CD14-positive monocyte (primary cell): ENCODE measurements around the gene JPT1. TPM values are rescaled to one million over a fixed set of nuclear protein-coding genes. Genes with fewer than 3 reads are reported as not detected.
A peak's percentile ranks its signal among the peaks of the same experiment; 100 is the strongest.

Experiments
- DNase-seq, 3 donors: peaks; one replicate each; pipeline ENCODE4 v3.0.0-alpha.2; 2011 to 2022
- H2AFZ ChIP-seq: 2 replicates; pipeline ENCODE4 v1.6.0; 2012; ENCODE audit warnings: mild to moderate bottlenecking, low read depth, low read length, inconsistent platforms; ENCODE audit not compliant: insufficient read depth, poor library complexity, severe bottlenecking
- H3K27ac ChIP-seq, 2 donors: 1 replicate in 1 of 2; 2 replicates in 1 of 2; pipeline ENCODE4 v1.5.1; 2012 to 2013; ENCODE audit warnings: low read length in 2 of 2, control low read depth in 1 of 2, inconsistent platforms in 1 of 2, low read depth in 1 of 2, mild to moderate bottlenecking in 1 of 2
- H3K27me3 ChIP-seq, 2 donors: one replicate each; pipeline versions ENCODE4 v1.6.0 to v1.6.1; 2011 to 2013; ENCODE audit warnings: low read length in 2 of 2; ENCODE audit not compliant: control insufficient read depth in 2 of 2, insufficient read depth in 2 of 2
- H3K36me3 ChIP-seq, 2 donors: replicated peaks in 1 of 2; 1 replicate in 1 of 2; 2 replicates in 1 of 2; pipeline versions ENCODE4 v1.5.1 to v1.6.1; 2012 to 2013; ENCODE audit warnings: low read length in 2 of 2, control low read depth in 1 of 2, inconsistent platforms in 1 of 2, mild to moderate bottlenecking in 1 of 2; ENCODE audit not compliant: insufficient read depth in 2 of 2, control insufficient read depth in 1 of 2
- H3K4me1 ChIP-seq, 2 donors: 1 replicate in 1 of 2; 2 replicates in 1 of 2; pipeline versions ENCODE4 v1.5.1 to v1.6.1; 2012 to 2013; ENCODE audit warnings: low read length in 2 of 2, control low read depth in 1 of 2, inconsistent platforms in 1 of 2, mild to moderate bottlenecking in 1 of 2, moderate library complexity in 1 of 2; ENCODE audit not compliant: insufficient read depth in 2 of 2, control insufficient read depth in 1 of 2
- H3K4me2 ChIP-seq: replicated peaks from 2 replicates; pipeline ENCODE3; 2012; ENCODE audit warnings: low read length, moderate library complexity, mild to moderate bottlenecking; ENCODE audit not compliant: poor library complexity, severe bottlenecking; ENCODE audit errors: extremely low read depth
- H3K4me3 ChIP-seq, 3 experiments: fragments of 200-600 bp in 1 of 3; sonication (generic) in 1 of 3; replicated peaks in 1 of 3; 1 replicate in 2 of 3; 2 replicates in 1 of 3; pipeline ENCODE4 v1.5.1; 2011 to 2013; ENCODE audit warnings: low read length in 3 of 3, mild to moderate bottlenecking in 3 of 3, control low read depth in 2 of 3, low read depth in 2 of 3, inconsistent platforms in 1 of 3, moderate library complexity in 1 of 3
- H3K79me2 ChIP-seq: 2 replicates; pipeline ENCODE4 v1.6.0; 2012; ENCODE audit warnings: mild to moderate bottlenecking, control low read depth, inconsistent platforms, low read length, moderate library complexity; ENCODE audit not compliant: insufficient read depth
- H3K9ac ChIP-seq: 2 replicates; pipeline ENCODE4 v1.6.0; 2017; ENCODE audit warnings: low read length, mild to moderate bottlenecking; ENCODE audit not compliant: insufficient read depth, poor library complexity, severe bottlenecking
- H3K9me3 ChIP-seq, 2 donors: replicated peaks in 1 of 2; 1 replicate in 1 of 2; 2 replicates in 1 of 2; pipeline versions ENCODE4 v1.5.1 to v1.6.1; 2012 to 2013; ENCODE audit warnings: low read length in 2 of 2, control low read depth in 1 of 2; ENCODE audit not compliant: control insufficient read depth in 1 of 2, insufficient read depth in 1 of 2
- H4K20me1 ChIP-seq: 2 replicates; pipeline ENCODE4 v1.6.0; 2012; ENCODE audit warnings: mild to moderate bottlenecking, low read length, control low read depth, moderate library complexity; ENCODE audit not compliant: insufficient read depth
- H3K27ac Mint-ChIP-seq, 7 donors: one replicate each; pipeline ENCODE4 v1.8.0; 2020; ENCODE audit warnings: mild to moderate bottlenecking in 7 of 7, mixed read lengths in 7 of 7, moderate library complexity in 6 of 7, inconsistent platforms in 2 of 7
- H3K27me3 Mint-ChIP-seq, 3 donors: one replicate each; pipeline ENCODE4 v1.8.0; 2021 to 2022; ENCODE audit warnings: low read depth in 3 of 3, mild to moderate bottlenecking in 3 of 3, mixed read lengths in 3 of 3, moderate library complexity in 3 of 3, inconsistent platforms in 1 of 3
- H3K36me3 Mint-ChIP-seq, 2 donors: one replicate each; pipeline ENCODE4 v1.8.0; 2020; ENCODE audit warnings: mixed read lengths in 2 of 2, inconsistent platforms in 1 of 2, mild to moderate bottlenecking in 1 of 2
- H3K4me1 Mint-ChIP-seq: one replicate; pipeline ENCODE4 v1.8.0; 2020; ENCODE audit warnings: mild to moderate bottlenecking, mixed read lengths
- H3K4me3 Mint-ChIP-seq, 2 donors: one replicate each; pipeline ENCODE4 v1.8.0; 2020; ENCODE audit warnings: mild to moderate bottlenecking in 2 of 2, mixed read lengths in 2 of 2, moderate library complexity in 1 of 2
- H3K9me3 Mint-ChIP-seq, 7 donors: one replicate each; pipeline ENCODE4 v1.8.0; 2020 to 2022; ENCODE audit warnings: mixed read lengths in 7 of 7, mild to moderate bottlenecking in 6 of 7, moderate library complexity in 6 of 7, inconsistent platforms in 2 of 7
- WGBS: methylation state at CpG from one replicate; pipeline ENCODE4 v1.1.5; 2013; ENCODE audit warnings: missing lambda C conversion rate; ENCODE audit not compliant: insufficient coverage; 5-methylcytosine and 5-hydroxymethylcytosine counted together
- intact Hi-C, 2 donors: fragments of 100-400 bp; cut with micrococcal nuclease; formaldehyde crosslinking; loops; one replicate each; pipeline versions ENCODE4 v1.15.0 to v1.15.1; 2023
- polyA plus RNA-seq, 3 donors: library from polyadenylated mRNA; depleted of rRNA in 1 of 3; unstranded in 2 of 3; stranded (reverse) in 1 of 3; fragments of 300-500 nt in 2 of 3; fragments of >200 nt in 1 of 3; fragmentation: Illumina TruSeq in 2 of 3; gene quantifications; 1 replicate in 2 of 3; 2 replicates in 1 of 3; pipeline ENCODE4 v1.2.3, GENCODE V29; 2012 to 2021
- TF ChIP-seq, protein P1 (sequence below): fragments of 200-600 bp; IDR thresholded peaks from one replicate; pipeline ENCODE4 v1.8.0; 2022; ENCODE audit warnings: antibody characterized with exemption, mild to moderate bottlenecking

JPT1 gene
- polyA plus RNA-seq, 3 donors = 79.7 to 181 (median 156) TPM

GRCh38 chr17:75146592-75146991 is 7.7 kb downstream of the JPT1 start:
- Mint-ChIP-seq H3K9me3 (peaks cover 0 to 2% (median 0%) of the 10 kb centered on the region in 7 donors), H3K27ac (peak overlapping the region; percentile 86 to 97 (median 94)), H3K27me3 (no peaks in the 10 kb centered on the region), H3K4me3 (peak overlapping the region in 1 of 2 donors; percentile 81), H3K4me1 (peaks cover 37% of the 10 kb centered on the region), H3K36me3 (peaks cover 46 to 67% of the 10 kb centered on the region in 2 donors)
- Histone ChIP-seq H3K27ac (peak overlapping the region; percentile 63 to 78), H3K4me2 (peak overlapping the region; percentile 22), H3K4me3 (peak overlapping the region in 1 of 3 experiments; percentile 37), H3K9me3 (no peaks in the 10 kb centered on the region), H3K79me2 (peaks cover 62% of the 10 kb centered on the region), H4K20me1 (no peaks in the 10 kb centered on the region), H3K27me3 (no peaks in the 10 kb centered on the region), H2AFZ (no peak overlapping the region), H3K36me3 (peaks cover 33 to 55% of the 10 kb centered on the region in 2 donors), H3K9ac (no peak overlapping the region), H3K4me1 (peaks cover 34 to 37% of the 10 kb centered on the region in 2 donors)
- TF ChIP-seq, protein P1, sequence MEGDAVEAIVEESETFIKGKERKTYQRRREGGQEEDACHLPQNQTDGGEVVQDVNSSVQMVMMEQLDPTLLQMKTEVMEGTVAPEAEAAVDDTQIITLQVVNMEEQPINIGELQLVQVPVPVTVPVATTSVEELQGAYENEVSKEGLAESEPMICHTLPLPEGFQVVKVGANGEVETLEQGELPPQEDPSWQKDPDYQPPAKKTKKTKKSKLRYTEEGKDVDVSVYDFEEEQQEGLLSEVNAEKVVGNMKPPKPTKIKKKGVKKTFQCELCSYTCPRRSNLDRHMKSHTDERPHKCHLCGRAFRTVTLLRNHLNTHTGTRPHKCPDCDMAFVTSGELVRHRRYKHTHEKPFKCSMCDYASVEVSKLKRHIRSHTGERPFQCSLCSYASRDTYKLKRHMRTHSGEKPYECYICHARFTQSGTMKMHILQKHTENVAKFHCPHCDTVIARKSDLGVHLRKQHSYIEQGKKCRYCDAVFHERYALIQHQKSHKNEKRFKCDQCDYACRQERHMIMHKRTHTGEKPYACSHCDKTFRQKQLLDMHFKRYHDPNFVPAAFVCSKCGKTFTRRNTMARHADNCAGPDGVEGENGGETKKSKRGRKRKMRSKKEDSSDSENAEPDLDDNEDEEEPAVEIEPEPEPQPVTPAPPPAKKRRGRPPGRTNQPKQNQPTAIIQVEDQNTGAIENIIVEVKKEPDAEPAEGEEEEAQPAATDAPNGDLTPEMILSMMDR = no peak
- DNase-seq = peak; percentile 53 to 67 (median 57)
- WGBS = 12% methylated on average over 2 of the region's 3 CpGs
- intact Hi-C loops = no loop called here

DNA sequence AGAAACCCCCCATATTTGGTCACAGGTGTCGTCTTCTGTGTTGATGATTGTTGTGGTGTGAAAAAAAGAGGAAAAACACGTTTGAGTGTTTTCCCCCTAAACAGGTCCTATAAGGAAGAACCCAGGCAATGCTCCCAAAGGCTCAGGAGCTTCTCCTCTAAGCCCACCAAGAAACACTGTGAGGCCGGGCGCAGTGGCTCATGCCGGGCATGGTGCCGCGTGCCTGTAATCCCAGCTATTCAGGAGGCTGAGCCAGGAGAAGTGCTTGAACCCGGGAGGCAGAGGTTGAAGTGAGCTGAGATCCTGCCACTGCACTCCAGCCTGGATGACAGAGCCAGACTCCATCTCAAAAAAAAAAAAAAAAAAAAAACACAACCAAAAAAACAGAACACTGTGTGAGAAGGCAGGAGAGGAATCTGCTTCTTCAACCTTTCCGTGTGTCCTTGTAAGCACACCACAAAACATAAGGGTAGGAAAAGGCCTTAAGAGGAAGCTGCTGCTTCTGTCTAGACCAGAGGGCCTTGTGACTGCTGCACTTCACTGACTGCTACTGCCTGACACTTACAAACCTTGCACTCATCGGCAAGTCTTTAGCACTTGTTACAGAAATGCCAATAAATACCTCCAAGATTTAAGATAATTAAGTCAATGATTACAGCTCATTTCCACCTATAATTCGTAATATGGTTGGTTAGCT is 9.3 kb downstream of the JPT1 start:
- no peak overlapping the region for H3K9ac ChIP-seq
- intact Hi-C loops = no loop called here
- TF ChIP-seq, protein P1 = no peak
- H3K4me3 ChIP-seq = no peak overlapping the region
- H3K9me3 ChIP-seq = no peaks in the 10 kb centered on the region
- Mint-ChIP-seq H3K36me3 (peaks cover 57 to 83% of the 10 kb centered on the region in 2 donors), H3K4me1 (peaks cover 41% of the 10 kb centered on the region), H3K4me3 (no peak overlapping the region), H3K27ac (peak overlapping the region in 2 of 7 donors; percentile 16 to 67), H3K27me3 (no peaks in the 10 kb centered on the region), H3K9me3 (peaks cover 0 to 2% (median 0%) of the 10 kb centered on the region in 7 donors)
- 100% methylated on average over 2 of the region's 11 CpGs for WGBS
- H3K4me1 ChIP-seq = peaks cover 34 to 37% of the 10 kb centered on the region in 2 donors
- H2AFZ ChIP-seq = no peak overlapping the region
- H3K79me2 ChIP-seq = peaks cover 50% of the 10 kb centered on the region
- H3K4me2 ChIP-seq = no peak overlapping the region
- H3K27ac ChIP-seq = peak overlapping the region in 1 of 2 donors; percentile 78
- H4K20me1 ChIP-seq = no peaks in the 10 kb centered on the region
- DNase-seq = no peak
- H3K36me3 ChIP-seq = peaks cover 47 to 71% of the 10 kb centered on the region in 2 donors
- H3K27me3 ChIP-seq = no peaks in the 10 kb centered on the region
